GM18499 (cell line): ENCODE results near the gene IQSEC1.

Experiments
- ATAC-seq: cut with Tn5 transposase; IDR thresholded peaks from one replicate; pipeline ENCODE4 v1.9.1; 2021; ENCODE audit warnings: moderate number of reproducible peaks; ENCODE audit not compliant: insufficient read depth, unreplicated experiment

IQSEC1 gene

DNA sequence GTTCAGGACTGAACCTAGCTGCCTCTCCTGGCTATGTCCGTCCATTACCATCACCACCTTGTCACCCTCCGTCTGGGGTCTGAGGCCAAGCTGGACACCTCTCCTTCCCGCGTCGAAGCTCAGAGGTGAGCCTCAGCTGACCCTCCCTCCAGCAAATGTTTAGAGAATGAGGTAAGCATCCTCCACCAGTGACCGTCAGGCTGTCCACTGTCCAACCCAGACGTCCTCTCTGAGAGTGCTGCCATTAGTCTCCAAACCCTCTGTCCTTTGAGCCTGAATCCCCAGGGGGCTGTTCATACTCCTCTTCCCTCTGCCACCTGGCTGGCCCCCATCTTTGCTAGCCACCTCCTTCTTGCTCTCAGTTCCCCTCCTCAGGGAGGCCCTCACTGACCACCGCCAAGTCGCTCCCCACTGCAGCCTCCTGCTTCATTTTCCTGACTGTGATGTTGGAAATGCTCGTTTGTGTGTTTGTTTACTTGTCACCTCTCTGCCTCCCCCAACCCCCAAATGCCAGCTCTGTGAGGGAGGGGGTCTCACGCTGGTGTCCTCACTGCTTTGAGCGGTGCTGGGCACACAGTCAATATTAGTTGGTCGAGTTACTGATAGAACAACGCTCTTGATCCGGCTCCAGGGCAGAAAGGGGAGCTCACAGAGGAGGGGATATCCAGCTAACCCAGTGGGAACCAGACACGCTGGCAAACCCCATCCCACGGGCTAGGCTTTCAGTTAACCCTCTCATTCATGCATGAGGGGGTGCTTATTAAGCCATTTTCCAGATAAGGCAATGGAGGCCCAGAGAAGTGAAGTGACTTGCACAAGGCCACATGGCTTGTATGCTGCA lies 64.9 kb downstream of the IQSEC1 start:
- ATAC-seq, result no peak

DNA sequence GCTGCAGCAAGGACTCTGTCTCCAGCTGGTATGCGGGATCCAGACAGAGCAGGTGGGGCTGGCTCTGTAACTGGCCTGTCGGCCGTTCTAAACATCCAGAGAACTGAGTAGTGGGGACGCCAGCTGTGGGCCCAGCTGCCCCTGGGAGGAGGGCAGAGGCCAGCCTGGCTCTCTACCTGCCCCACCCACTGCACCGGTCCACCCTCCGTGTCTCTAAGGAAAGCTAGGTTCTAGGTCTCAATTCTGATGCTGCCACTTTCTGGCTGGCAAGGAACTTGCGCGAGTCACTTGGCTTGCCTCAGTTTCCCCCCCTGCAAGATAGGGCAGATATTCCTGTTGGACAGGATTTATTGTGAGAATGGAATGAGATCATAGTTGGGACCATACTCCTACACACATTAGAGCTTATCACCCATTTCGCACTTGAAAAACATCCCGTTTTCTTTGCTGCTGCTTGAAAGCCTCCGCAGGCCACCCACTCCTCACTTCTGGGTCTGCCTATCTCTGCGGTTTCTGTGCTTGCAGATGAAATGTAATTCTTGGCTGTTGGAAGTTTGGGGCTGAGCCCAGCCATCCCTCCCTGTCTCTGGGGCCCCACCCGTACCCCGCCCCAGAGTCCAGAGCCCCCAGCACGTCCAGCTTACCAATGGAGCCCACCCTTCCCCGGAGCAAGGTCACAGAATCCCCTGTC lies 65.8 kb downstream of the IQSEC1 start:
- no peak for ATAC-seq

DNA sequence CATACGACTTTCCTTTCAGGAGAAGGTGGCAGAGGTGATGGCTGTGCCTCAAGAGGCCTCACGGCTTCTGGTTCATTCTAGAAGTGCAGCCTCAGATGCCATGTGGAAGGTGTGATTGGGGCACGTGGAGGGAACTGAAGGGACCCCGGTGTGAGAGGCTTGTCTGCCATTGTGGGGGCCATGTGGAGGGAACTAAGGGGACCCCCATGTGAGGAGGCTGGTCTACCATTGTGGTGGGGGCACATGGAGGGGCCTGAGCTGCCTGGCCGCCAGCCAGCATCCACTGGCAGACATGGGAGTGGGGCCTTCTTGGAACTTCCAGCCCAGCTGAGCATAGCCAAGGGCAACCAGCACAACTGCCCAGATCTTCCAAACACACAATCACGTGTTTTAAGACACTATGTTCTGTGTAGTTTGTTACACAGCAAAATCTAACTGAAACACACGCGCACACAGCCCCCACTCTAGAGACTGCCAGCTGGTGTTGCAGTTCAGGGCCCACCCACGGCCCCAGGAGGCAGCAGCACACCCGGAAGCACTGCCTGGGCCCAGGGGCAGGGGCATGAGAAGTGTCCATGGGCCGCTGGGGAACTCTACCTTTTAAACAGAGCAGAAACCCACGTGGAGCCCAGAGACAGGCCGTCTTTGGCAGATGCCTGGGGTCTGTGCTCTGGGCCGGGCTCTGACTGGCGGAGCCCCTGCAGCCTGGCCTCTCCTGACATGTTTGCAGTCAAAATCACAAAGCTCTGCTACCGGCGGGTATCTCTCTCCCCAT lies 66.8 kb downstream of the IQSEC1 start:
- ATAC-seq, result no peak

DNA sequence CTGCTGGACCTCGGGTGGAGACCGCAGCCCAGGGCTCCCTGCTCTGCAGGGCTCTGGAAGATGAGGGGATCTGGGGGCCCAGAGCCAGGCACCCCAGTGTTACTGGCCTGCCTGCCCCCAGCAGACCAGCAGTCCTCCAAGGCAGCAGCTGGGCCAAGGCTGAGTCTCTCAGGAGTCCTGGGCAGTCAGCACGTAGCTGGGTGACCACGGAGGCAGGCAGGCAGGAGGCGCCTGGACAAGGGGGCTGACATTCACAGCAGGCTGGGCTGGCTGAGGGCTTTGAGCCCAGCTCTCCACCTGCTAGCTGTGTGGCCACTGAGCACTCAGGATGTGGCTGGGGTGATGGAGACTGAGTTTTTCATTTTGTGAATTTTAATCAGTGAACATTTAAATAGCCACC lies 67.9 kb downstream of the IQSEC1 start:
- no peak for ATAC-seq

DNA sequence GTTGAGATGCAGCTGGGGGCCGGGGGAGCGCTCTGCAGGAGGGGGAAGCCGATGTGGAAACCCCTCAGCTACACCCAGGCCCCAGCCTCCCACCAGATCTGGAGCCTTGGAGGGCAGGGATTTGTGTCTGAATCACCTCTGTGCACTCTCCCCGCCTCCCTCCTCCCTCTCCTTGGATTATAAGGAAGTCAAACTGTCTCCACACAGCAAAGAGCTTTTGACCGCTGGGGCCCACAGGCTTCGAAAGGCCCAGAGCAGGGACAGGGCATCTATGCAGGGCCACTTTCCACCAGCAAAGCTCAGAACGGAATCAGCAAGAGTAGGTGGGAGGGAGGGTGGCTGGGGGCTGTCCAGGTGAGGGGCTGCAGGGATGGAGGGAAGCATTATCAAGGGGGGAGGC lies 68.9 kb downstream of the IQSEC1 start:
- no peak for ATAC-seq

DNA sequence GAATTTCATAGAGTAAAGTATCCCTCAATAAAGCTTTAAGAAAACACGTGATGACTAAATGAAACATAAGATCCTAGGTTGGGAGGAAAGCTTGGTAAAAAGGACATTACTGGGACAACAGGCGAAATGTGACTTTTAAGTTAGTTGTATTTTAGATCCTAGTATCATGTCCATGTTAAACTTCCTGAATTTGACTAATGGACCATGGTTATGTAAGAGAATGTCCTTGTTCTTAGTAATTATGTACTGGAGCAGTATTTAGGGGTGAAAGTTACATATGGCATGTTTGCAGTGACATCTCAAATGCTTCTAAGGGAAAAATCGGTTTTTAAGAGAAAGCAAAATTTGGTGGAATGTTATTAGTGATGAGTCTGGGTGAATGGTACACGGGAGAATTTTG lies 69.6 kb downstream of the IQSEC1 start:
- ATAC-seq, result no peak

DNA sequence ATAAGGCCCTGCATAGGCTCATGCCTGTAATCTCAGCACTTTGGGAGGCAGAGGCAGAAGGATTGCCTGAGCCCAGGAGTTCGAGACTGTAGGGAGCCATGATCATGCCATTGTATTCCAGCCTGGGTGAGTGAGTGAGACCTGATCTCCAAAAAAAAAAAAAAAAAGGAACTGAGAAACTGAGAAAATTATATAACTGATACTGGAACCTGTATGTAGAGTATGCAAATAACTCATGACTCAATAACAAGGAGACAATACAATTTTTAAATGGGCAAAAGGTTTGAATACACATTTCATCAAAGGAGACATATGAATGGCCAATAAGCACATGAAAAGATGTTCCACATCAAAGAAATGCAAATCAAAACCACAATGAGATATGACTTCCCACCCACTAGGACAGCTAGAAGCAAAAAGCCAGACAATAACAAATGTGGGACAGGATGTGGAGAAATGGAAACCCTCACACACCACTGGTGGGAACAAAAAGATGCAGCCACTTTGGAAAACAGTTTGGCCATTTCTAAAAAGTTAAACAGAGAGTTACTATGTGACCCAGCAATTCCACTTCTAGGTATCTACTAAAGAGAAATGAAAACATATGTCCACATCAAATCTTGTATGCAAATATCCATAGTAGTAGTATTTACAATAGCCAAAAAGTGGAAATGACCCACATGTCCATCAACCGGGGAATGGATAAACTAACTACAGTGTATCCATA lies 70.7 kb downstream of the IQSEC1 start:
- peak; percentile 74 for ATAC-seq

DNA sequence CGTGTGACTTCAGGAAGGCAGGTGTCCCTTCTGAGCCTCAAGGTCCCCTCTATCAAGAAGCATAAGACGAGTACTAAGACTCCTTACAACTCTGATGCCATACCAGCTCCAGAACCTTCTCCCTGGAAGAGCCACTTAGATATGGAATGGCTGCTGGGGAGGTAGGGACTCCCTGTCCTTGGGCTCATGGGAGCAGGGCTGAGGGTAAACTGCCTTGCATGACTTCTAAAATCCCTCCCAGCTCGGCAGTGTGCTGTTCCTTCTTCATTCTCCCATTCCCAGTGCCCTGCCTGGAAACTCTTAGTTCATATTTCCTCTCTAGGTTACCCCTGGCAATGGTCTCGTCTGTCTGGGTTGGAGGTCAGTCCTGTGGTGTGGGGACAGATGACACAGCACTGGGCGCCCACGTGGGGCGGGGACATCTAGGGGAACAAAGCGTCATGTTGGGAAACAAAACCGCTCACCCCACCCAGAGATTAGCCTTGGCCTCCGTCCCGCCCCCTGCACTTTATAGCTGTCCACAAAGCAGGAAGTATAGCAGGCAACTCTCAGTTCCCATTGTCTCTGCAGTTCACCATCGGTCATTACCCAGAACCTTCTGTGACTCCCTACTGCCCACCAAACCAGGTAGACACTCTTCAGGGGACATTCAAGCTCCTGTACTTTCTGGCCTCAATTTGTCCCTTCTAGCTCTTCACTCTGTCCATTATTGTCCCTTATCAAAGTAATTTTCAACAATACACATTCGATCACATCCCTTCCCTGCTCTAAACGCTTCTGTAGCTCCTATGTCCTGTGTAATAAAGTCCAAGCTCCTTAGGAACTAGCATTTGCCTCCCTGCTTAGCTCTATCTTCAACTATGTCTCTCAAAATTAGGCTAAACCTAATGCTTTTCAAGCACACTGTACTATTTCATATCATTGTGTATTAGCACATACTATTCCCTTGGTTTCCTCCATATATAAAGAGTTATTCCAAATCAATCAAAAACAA lies 73.8 kb downstream of the IQSEC1 start:
- no peak for ATAC-seq

DNA sequence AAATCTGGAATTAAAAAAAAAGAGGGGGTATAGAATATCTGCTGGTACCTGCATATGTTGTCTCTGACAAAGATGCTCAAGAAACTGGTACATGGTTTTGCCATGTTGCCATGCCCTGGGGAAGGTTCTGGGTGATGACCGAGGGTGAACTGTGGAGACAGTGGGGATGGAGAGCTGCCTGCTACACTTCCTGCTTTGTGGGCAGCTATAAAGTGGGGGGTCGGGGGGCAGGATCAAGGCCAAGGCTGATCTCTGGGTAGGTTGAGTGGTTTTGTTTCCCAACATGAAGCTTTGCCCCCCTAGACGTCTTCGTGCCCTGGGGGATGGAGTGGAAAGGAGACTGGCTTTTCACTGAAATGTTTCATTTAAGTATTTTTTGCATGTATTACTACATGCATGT lies 74.6 kb downstream of the IQSEC1 start:
- ATAC-seq, result no peak

DNA sequence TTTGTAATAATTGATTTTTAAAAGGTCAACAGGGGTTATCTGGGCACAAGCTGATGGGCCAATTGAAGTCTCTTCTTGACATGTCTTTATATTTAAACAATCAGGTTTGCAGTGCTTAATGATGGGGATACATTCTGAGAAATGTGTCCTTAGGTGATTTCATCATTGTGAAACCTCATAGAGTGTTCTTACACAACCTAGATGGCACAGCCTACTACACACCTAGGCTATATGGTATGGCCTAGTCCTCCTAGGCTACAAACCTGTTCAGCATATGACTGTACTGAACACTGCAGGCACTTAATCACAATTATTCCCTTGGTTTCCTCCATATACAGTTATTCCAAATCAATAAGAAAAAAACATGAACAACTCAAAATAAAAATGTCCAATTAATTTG lies 75.8 kb downstream of the IQSEC1 start:
- ATAC-seq, result no peak

DNA sequence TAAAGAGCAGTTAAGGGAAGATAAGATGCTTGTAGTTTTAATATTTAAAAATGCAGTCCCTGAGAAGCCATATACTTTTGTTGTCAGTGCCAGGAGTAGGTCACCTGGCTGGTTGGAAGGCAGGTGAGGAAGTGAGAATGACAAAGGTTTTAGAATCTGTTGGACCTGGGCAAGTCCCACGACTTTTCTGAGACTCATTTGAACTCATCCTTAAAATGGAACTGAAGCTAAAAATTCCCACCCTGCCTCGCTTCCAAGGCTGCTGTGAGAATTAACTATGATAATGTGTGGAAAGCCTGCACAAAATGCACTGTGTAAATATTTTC lies 77.1 kb downstream of the IQSEC1 start:
- no peak for ATAC-seq

DNA sequence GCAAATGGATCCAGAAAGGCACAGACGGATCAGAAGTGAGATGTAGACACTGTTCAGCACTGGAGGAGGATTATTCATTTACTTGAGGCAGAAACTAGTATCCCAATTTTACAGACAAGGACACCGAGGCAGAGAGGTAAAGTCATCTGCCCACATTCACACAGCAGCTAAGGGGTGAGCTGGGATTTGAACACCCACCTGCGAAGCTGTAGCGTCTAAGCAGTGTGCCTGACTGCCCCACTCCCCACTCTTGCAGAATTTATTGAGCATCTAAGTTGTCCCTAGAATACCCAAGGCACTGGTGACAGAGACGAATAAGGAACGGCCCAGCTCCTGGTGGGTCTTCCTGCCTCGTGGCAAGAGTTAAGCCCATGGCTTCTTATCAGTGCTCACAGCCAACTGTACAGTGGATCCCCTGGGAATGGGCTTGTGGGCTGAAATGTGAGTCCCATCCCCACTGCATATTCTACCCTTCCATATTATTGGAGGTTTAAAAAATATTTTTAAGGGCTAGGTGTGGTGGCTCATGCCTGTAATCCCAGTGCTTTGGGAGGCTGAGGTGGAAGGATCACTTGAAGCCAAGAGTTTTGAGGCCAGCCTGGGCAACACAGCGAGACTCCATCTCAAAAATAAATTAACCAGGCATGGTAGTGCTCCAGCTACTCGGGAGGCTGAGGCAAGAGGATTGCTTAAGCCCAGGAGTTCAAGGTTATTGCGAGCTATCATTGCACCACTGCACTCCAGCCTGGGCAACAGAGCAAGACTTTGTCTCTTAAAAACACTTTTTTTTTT lies 77.6 kb downstream of the IQSEC1 start:
- ATAC-seq, result no peak

DNA sequence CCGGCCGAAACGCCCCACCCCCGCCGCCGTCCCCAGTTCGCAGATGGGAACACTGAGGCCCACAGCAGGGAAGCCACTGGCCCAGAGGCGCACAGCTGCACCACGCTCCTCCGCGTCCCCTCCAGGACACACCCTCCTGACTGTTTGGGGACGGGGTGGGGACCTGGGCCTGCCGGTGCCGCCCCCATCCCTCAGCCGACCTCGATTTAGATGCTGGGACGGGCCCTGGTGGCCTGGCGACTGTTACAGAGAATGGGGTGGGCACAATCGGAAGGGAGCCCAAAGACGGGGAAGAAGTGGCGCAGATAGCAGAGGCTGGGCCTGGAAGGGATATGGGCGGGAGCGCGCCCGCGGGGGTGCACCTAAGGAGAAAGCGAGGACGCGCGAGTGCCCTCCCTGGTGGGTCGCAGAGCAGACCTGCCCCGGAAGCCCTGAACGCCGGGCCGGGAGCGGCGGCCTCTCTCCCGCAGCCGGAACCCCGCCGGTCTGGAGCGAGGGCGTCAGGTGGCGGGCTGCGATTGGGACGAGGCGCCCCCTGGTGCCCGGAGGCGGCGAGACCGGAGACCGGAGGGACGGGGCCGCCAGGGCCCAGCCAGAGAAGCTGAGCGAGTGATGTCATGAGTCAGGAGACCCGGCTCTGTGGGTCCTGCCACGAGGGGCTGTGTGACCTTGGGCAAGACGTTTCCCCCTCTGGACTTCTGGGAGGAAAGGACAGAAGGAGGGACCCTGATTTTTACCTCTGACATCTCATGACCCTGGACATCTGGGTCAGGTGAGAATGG lies 78.4 kb downstream of the IQSEC1 start:
- ATAC-seq, result peak; percentile 39

DNA sequence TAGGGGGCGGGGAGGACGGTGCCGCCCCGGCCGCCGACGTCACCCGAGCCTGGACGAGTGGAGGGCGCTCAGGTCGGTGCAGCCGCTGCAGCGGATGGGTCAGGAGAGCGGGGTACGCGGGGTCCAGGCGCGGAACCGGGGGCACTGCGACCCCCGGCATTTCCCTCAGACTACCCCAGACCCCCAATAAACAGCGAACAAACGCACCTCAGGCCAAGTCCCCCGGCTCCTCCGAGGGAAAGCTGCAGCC lies 78.9 kb downstream of the IQSEC1 start:
- ATAC-seq, result no peak

DNA sequence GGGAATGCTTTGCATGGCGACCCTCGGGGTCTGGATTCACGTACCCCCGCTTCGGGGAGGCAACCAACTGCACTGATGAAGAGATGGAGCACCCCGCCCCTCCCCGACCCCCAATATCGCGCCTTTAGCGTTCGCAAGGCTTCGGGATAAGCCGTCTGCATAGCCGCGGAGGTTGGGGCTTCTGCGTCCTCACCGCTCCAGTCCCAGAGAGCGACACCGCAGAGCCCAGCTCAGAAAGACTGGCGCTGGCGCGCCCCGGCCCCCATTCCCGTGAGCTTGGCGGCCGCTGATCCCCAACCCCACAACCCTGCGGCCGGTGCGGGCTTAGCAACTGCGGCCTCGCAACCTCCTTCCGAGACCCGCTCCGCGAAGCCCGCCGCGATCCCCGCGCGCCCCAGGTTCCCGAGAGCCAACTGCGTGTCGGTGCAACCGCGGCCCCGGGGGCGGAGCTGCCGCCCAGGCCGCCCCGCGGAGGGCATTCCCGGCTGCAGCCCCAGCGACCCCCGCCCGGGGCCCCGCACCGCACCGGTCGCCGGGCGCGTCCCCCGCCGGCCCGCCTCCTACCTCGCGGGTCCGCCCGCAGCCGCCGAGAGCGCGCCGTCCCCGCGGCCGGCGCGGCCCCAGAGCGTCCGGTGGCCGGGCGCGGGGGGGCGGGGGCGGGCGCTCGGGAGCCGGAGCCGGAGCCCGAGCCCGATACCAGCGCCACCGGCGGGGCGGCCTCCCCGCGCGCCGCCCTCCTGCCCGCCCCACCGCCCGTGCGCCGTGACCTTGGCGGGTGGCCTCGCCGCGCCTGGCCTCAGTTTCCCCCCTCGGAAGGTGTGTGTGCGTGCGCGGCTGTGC lies 79.5 kb downstream of the IQSEC1 start:
- ATAC-seq, result no peak

DNA sequence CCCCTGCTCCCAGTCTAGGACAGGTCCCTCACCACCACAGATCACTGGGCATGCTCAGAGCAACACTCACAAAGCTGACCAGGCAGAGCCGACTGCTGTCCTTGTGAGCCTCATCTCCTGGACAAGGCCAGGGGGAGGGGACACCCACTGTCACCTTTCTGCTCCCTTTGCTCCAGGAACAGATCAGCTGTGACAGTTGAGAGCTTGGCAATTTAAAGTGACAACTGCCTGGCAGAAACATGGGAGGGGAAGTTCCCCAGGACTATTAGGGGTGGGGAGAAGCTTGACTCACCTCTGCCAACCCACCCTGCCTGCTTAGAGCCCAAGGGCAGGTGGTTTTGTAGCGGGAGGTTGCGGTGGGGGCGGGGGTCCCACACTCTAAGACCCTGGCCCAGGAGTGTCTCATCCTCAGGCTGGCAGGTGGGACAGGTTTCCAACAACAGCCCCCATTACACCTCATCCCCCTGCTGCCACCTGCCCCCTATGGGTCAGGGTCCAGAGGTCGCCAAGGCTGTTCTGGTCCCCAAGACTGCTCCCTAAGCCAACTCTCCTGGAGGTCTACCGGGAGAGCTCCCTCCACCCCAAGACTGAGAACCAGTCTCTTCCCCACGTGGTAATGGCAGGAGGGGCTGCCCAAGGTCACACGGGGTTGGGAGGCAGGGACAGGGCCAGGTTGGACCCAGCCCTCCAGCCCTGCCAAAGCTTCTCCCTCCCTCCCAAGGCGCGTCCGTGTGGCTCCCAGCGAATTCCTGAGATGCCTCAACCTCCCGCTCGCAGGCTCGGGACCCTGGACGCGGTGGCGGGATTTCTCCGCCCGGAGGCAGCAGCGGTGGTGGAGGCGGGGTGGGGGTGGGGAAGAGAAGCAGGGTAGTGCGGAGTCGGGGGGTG lies 80.4 kb downstream of the IQSEC1 start:
- ATAC-seq, result no peak
